HG03025 (cell line): ENCODE data around the gene GFRA1.

ENCODE experiments used
- ATAC-seq: cut with Tn5 transposase; IDR thresholded peaks from one replicate; pipeline ENCODE4 v1.9.1; 2021; ENCODE audit warnings: mild to moderate bottlenecking, moderate library complexity; ENCODE audit not compliant: unreplicated experiment, low FRiP score

GFRA1 gene

DNA sequence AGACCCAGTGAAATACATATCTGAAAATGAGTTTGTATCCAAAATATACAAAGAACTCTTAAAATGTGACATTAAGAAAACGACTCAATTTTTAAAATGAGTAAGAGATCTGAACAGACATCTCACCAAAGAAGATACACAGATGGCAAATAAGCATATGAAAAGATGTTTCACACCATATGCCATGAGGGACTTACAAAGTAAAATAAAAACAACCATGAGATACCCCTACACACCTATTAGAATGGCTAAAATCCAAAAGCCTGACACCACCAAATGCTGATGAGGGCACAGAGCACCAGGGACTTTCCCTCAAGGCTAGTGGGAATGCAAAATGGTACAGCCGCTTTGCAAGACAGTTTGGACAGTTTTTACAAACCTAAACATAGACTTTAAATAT lies 27.9 kb downstream of the GFRA1 start:
- no peak for ATAC-seq

GRCh38 chr10:116241642-116242410 lies 31.2 kb downstream of the GFRA1 start:
- ATAC-seq: no peak

DNA sequence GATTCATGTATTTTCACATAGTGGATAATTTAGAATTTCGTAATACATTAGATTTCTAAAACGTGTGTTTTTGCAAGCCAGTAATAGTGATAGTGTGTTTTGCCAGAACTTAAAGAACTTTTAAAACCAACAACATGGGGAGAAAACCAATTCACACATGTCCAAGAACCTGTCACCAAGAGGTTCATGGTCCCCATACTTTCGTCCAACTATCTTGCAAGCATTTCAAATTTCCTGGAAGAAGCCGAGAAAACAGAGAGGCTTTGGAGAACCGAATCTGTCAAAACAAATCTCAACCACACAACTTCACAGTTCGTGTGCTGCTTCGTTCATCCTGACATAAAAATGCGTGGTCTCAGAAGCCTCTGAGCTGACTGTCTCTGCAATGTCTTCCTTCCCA lies 31.9 kb downstream of the GFRA1 start:
- no peak for ATAC-seq

GRCh38 chr10:116240157-116240950 lies 32.7 kb downstream of the GFRA1 start:
- no peak for ATAC-seq

GRCh38 chr10:116239229-116239628 lies 33.8 kb downstream of the GFRA1 start:
- ATAC-seq: no peak

DNA sequence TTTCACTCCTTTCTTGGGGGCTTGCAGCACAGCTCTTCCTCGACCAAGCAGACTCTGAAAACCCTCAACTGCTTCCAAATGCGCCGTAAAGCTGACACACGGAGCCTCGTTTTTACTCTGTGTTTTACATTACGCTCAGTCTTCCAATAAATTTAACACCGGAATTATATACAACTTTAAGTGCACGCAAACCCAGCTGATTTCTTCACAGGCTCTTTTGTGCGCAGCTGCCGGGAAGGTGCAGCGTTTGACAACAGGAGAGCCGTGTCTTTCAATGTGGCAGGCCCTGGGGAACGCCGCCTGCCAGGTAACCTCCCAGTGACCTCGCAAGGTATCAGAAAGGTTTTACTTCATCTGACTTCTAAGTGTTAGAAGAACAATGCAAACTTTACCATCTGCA lies 35.0 kb downstream of the GFRA1 start:
- no peak for ATAC-seq

DNA sequence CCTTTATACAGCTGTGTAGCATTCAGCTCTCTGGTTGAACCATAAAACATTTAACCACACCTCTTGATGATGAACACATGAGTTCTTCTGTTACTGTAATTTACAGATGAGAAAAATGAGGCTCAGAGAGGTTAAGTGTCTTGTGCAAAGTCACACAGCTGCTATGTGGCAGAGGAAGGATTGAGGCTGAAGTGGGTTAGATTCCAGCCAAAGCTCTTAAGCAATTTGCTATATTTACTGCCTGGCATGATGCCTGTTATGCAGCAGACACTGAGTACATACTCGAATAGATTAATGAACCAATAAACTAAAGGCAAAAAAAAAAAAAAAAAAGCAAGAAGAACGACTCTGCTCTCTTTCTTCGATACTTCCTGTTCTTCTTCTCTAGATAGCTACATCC lies 35.7 kb downstream of the GFRA1 start:
- no peak for ATAC-seq

DNA sequence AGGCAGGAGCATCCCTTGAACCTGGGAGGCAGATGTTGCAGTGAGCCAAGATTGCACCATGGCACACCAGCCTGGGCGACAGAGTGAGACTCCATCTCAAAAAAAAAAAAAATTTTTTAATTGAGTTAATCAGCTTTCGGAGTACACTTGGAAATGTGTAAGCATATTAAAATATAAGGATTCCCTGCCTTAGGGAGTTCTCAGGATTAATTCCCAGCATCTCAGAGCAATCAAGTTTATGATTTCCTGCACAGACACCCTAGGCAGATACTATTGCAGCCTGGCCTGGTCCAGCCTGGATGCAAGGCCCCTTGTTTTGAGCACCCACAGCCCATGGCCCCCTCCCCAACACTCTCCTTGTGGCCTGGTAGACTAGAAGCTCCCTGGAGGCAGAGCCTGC lies 39.8 kb downstream of the GFRA1 start:
- no peak for ATAC-seq

- ATAC-seq: no peak
Measured at GRCh38 chr10:116232613-116233012, 40.4 kb downstream of the GFRA1 start.

- ATAC-seq: no peak
Measured at GRCh38 chr10:116226766-116227165, 46.2 kb downstream of the GFRA1 start.

GRCh38 chr10:116226053-116226452 lies 47.0 kb downstream of the GFRA1 start:
- no peak for ATAC-seq

DNA sequence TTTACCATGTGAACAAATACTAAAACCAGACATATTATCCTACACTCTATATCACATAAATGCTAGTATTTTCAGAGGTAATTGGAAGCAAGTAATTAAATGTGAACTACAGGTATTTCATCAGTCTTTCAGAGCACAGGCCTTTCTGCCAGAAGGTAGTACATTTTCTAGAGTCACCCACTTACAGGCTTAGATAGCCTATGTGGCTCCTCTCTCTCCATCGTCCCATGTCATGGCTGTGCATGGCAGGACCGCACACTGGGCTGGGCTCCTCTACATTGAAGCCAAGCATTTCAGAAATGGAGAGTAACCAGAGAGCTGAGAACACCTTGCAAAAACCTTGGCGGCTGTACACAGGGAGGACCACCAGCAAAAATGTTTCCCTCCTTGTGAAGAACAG lies 49.7 kb downstream of the GFRA1 start:
- ATAC-seq: no peak

DNA sequence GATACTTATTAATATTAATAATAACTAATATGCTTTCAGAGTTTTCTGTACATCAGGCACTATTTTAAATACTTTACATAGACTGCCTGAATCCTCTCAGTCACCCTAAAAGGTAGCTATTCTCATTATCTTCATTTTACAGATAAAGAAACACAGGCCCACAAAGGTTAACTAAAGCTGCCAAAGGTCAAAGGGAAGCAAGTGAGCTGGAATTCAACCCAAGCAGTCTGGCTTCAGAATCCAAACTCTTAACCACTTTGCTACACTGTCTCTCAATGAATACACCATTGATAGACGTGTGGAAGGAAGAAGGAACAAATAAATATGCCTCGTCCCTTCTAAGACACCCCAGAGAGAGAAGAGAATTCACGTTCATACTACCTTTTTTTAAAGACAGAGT lies 52.0 kb downstream of the GFRA1 start:
- ATAC-seq: no peak

DNA sequence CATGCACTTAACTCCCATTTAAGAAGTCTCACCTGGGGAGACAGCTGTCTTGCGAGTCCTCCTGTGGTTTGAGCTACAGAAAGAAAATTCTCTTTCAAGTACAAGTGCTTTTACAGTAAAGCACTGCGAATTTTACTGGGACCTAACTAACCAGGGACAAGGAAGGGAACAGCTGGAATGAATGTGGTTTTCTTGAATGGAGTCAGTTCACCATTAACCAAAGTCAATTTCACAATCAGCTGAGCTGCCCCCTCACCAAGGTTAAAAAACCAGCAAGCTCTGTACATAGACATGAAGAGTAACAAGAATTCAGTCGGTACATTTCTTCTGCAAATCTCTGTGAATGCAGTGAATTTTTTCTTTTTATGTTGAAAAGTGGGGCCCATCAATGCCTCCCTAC lies 56.3 kb downstream of the GFRA1 start:
- ATAC-seq: no peak

DNA sequence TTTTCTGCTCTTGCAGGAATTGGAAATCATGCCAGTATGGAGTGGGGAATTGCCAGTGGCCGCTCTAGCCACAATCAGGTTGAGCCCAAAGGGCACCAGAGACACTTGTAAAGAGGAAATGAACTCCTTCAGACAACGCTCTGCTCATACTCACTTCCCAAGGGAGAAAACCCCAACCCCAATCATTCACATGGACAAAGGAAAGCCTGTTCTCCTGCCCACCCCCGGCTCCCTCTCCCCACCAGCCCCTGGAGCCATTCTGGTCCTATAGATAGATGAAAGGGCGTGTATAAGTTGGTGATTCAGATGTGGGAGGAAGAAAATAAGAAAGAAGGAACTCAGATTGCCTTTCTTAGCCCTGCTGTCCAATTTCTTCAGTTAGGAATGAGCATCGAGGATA lies 57.4 kb downstream of the GFRA1 start:
- no peak for ATAC-seq

DNA sequence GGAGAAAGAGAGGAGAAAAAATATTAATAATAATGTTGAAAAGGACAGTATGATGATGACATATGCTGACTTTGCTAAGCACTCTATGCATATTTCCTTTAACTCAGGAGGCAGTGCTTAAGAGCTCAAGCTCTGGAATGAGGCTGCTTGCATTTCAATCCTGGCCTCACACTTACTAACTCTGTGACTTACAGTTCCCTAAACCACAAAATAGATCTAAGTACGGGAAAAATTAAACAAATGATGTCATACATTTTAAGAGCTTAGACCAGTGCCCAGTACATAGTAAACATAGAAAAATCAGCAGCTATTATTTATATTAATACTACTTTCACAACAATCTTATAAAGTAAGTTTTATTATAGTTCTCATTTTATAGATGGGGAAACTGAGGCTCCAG lies 61.3 kb downstream of the GFRA1 start:
- no peak for ATAC-seq

DNA sequence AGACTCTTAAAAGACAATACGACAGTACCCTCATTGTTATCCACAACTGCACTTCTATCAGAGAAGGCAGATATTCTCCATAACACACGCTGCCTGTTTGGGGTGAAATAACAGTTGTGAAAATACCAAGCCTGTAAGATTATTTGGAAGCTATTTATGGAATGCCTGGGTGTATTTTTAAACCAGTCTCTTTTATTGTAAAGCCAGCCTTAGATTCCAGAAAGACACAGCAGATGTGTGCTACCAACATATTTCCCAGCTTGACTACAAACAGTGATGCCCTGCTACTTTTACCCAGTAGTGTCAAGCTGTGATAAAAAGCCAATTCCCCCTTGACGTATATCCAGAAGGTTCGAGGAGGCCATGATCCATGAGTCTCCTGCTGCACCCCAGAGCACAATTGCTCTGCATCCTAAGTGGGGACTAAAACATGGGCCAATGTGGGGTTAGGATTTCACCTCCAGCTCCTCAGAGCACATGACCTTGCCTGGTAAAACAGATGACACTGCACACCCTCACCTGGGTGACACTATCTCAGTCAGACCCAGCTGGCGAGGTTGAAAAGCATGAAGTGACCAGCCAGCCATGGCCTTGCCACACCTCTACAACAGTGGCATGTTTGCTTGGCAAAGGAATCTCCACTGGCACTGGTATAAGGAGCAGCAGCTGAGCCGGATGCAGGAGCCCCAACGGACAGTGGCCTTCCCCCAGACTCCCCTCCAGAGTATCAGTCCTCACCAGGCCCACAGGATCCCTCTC lies 62.2 kb downstream of the GFRA1 start:
- no peak for ATAC-seq

DNA sequence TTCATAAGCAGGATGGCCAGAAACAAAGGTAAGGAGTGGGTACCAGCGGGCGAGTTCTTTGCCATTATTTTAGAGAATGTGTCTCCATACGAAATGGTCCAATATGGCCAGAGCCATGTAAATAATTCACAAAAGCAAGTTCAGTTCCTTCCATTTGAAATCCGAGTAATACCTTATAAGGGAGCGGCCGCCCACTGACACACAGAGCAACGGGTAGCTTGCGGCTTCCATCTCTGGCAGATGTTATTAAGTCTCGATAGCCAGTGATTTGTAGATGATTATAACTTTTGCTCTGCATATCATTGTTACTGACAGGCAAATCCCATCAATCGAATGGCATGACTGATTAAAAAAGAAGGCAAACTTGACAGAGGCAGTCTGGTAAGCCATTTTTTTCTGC lies 63.2 kb downstream of the GFRA1 start:
- ATAC-seq: no peak

DNA sequence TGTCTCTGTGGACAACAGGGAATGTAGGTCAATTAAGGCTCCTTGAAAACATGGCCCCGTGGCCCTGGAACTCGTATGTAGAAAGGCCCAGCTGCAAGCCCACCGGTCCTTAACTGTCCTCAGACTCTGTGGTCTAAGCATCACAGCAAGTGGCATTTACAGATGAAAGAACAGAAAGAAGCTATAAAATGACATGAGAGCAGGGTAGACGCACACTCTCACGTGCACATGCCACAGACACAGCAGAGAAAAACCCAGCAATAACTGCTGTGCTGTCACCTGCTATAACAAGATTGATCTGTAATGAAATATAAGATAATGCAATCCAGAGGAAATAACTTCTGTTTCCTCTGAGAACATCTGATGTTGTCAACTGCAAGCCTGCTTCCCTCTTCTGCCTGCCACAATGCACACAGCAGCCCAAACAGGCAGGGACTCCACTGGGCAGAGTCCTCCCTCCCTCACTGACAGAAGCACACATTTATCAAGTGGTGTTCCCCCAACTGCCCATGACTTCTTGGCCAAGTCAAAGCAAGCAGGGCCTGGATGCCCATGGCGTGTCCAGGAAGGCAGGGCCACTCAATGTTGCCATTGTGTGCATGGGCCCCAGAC lies 63.9 kb downstream of the GFRA1 start:
- no peak for ATAC-seq

DNA sequence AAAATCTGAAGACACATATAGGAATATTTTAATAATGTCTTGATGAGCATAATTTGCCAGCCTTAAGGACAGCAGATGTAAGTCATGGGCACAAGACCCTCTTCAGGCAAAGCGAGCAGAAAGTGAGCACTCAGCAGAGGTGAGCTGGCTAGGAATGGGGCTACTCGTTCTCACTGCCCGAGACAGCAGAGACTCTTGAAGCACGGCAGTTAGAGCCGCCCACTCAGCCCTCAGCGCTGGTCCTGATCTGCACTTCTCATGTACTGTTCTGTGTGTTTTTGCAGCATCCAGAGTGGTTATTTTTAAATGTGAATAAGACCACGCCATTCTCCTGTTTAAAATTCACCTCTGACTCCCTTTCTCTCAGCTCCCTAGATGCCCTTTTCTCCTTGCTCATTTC lies 65.3 kb downstream of the GFRA1 start:
- ATAC-seq: no peak

GRCh38 chr10:116203661-116204060 lies 69.3 kb downstream of the GFRA1 start:
- no peak for ATAC-seq
